Stimulated activated CD8-positive, alpha-beta memory T cell treated with anti-CD3 and anti-CD28 coated beads, Interleukin-12 subunit alpha, Interleukin-12 subunit beta, amount 100 ng/mL, for 24 hours (primary cell): Measurements from ENCODE around the gene DDX1.

ENCODE experiments used
- DNase-seq: peaks from one replicate; pipeline ENCODE4 v3.0.0-alpha.2; 2020; ENCODE audit errors: extremely low read depth

Gene DDX1

DNA sequence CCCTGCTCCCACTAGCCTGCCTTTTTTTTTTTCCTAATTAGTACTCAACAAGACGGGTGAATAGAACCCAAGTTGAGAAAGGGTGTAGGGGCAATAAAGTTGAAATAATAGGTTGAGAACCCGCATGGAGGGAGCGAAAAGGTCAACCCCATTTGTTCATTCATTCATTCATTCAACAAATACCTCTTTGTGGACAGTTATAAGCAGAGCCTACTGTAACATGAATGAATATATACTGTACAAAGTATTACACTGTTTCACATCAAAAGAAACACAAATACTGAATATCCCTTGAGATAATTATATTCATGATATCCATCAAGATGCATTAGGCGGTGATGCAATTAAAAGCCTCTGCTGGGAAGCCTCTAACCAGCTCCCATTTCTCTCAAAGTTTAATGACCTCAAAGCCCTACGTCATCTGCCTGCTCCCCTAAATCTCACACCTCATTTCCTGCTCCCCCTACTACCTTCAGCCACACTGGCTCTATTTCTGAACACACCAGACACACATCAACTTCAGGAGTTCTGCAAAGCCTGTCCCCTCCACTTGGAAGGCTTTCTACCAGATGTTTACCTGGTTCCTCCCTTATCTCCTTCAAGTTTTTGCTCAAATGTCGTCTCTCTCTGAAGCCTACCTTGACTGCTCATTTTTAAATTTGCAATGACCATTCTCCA is 29.2 kb upstream of the DDX1 start:
- DNase-seq: no peak

GRCh38 chr2:15563227-15564100 is 28.2 kb upstream of the DDX1 start:
- DNase-seq: no peak

DNA sequence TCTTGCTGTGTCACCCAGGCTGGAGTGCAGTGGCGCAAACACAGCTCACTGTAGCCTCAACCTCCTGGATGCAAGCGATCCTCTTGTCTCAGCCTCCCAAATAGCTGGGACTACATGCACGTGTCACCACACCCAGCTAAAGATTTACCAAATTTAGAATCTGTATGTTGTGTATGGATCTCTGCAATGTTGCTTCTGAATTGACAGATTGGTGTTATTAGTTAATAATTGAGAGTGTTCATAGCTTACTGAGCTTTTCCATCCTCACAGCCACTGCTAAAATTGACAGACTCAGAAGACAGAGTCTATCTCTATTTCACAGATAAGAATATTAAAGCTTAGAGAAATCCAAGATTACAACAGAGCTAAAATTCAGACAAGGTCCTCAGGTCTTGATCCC is 26.3 kb upstream of the DDX1 start:
- DNase-seq: no peak

DNA sequence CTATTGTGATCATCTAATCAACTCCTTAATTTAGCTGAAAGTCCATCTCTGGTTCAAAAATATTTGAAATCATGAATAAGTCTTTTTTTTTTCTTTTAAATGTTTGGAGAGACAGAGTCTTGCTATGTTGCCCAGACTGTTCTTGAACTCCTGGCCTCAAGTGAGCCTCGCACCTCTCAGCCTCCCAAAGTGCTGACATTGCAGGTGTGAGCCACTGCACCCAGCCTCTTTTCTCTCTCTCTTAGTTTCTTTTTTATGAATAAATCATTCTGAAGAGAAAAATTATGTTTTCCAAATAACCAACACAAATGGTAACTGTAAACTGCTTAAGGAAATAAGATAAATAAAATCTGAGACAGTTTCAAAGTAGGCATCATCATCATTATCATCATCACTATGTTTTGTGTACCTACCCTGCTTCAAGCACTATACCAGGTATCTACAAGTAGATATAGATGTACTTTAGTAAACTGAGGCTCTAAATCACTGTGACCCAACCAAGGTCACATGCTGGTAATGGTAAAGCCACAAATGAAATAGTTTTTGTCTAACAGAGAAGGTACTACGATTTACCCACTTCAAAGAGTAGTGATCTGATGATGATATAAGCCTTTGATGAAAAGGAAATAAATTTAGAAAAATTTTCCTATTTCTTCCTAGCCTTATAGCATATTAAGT is 25.5 kb upstream of the DDX1 start:
- DNase-seq: no peak

DNA sequence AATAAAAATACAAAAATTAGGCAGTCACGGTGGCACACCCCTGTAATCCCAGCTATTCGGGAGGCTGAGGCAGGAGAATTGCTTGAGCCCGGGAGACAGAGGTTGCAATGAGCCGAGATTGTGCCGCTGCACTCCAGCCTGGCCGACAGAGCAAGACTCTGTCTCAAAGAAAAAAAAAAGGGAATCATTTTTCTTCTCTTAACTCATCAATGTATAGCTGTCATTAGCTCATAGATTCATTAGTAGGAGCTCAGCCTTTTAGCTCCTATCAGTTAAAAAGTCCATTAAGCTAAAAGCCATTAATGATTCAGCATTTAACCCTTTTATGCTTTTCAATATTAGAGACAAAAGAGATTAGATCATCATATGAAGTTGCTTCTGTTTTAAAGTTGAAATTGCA is 24.8 kb upstream of the DDX1 start:
- no peak for DNase-seq

DNA sequence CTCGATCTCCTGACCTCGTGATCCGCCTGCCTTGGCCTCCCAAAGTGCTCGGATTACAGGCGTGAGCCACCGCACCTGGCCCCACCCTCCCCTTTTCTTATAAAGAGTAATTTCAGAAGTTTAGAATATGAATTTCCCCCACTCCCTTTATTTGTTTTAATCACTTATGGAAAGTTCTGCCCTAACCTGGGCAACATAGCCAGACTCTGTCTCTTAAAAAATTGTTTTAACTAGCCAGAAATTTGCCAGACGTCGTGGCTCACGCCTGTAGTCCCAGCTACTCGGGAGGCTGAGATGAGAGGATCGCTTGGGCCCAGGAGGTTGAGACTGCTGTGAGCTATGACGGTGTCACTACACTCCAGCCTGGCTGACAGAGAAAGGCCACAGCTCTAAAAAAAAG is 22.8 kb upstream of the DDX1 start:
- DNase-seq: no peak

DNA sequence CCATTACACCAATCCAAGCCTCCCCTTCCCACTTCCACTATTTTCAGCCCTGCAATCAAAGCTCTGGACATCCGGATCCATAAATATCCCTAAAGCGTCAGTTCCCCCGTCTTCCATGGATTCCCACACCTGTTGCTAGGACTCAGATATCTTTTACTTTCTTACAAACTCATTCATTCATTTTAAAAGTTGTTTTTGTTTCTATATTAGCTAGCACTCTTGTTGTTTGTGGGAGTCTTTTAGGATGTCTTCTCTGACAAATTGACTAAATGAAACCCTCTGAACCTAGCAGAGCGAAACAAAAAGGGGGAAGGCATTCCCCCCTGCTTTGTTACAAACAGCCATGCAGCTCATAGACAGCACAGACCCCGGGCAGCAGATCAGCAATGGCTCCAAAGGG is 21.6 kb upstream of the DDX1 start:
- no peak for DNase-seq

DNA sequence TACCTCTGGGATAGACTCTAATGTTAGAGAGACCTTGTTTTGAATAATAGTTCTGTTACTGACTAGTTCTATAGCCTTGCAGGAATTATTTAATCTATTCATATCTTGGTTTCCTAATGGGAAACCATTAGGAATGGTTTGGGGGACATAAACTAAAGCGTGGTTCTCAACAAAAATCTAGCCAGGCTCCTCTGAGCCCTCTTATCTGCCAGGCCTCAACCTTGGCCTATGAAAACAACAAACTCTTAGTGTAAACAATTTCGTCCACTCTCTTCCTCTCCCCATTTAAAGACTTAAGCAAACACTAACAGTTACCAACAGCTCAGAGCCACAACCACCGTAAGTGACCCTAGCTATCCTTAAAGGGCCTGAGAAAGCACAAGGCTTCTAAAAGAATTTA is 19.9 kb upstream of the DDX1 start:
- no peak for DNase-seq

DNA sequence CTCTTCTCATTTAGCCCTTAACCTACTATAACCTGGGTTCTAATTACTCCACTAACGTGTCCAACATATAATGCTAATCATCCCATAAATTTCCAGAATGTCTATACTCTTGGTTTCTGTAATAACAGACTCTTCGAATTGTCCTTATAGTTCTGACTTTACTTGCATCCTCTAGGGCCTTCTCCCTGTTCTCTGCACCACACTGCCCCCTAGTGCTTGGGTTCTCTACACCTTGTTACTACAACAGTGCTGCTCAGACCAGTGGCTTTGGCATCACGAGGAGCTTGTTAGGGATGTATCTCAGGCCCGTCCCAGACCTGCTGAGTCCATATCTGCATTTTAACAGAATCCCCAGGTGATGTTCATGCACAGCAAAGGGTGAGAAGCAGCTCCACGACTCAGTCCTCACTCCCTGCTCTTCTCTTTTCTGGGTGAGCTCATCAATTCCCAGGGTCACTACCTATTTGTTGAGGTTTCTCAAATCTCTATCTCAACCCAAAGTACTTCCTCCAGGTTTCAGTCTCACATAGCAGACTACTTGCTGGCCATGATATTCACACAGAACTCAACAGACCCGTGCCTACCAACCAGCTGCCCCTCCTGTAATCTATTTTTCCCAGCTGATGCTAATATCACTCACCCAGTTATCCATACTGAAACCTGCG is 14.5 kb upstream of the DDX1 start:
- peak; percentile 67 for DNase-seq

DNA sequence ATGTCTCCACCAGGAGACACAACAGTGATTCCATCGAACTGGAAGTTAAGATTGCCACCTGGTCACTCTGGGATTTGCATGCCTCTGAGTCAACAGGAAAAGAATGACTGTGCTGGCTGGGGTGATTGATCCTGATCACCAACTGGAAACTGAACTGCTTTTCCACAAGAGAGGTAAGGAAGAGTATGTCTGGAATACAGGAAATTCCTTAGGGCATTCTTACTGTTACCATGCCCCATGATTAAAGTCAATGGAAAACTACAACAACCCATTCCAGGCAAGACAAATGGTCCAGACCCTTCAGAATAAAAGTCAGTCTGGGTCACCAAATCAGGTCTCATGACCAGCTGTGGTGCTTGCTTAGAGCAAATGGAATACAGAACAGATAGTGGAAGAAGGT is 12.0 kb upstream of the DDX1 start:
- no peak for DNase-seq

- DNase-seq: no peak
Observed at GRCh38 chr2:15580451-15580850, 11.2 kb upstream of the DDX1 start.

- no peak for DNase-seq
Observed at GRCh38 chr2:15582710-15583357, 8.8 kb upstream of the DDX1 start.

- DNase-seq: no peak
Observed at GRCh38 chr2:15583826-15584225, 7.8 kb upstream of the DDX1 start.

- no peak for DNase-seq
Observed at GRCh38 chr2:15584316-15584715, 7.4 kb upstream of the DDX1 start.

DNA sequence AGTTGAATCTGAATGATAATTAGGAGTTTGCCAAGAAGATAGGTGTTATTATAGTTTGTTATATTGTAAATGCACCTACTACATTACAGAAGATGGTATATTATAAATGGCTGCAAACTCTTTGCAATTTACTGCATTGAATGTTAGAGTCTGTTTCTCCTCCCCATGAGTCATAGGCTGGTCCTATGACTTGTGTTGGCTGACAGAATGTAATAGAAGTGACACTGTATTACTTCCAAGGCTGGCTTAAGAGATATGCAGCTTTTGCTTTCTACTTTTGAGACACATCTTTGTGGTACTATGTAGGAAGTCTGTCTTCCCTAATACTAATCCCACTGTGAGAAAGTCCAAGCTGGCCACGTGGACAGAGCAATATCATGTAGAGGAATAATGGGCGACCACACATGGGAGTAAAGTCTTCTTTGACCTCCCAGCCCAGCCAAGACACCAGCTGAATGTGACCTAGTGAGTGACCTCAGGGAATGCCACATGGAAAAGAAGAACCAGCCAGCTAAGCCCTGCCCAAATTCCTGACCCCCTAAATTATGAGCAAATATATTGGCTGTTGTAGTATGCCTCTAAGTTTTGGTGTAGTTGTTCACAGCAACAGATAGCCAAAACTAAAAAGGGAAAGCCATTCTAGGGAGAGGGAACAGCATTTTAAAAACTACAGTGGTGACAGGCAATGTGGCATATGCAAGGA is 6.8 kb upstream of the DDX1 start:
- no peak for DNase-seq

- no peak for DNase-seq
Observed at GRCh38 chr2:15588329-15588919, 3.2 kb upstream of the DDX1 start.

DNA sequence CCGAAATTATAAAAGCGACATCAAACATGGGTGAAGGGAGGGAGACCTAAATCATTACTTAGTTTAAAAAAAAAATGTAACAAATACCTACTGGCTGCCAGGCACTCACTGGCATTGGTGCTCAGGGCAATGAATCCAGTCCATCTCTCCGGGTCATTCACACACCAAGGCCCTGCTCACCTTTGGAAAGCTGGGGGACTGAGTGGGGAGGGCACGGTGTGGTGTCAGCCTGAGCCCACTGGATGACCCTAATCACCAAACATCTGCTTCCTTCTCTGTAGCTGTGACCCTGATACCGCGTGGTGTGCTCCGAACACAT is 336 bp upstream of the DDX1 start:
- no peak for DNase-seq

- DNase-seq: no peak
Observed at GRCh38 chr2:15593327-15593705, 1.6 kb downstream of the DDX1 start.

DNA sequence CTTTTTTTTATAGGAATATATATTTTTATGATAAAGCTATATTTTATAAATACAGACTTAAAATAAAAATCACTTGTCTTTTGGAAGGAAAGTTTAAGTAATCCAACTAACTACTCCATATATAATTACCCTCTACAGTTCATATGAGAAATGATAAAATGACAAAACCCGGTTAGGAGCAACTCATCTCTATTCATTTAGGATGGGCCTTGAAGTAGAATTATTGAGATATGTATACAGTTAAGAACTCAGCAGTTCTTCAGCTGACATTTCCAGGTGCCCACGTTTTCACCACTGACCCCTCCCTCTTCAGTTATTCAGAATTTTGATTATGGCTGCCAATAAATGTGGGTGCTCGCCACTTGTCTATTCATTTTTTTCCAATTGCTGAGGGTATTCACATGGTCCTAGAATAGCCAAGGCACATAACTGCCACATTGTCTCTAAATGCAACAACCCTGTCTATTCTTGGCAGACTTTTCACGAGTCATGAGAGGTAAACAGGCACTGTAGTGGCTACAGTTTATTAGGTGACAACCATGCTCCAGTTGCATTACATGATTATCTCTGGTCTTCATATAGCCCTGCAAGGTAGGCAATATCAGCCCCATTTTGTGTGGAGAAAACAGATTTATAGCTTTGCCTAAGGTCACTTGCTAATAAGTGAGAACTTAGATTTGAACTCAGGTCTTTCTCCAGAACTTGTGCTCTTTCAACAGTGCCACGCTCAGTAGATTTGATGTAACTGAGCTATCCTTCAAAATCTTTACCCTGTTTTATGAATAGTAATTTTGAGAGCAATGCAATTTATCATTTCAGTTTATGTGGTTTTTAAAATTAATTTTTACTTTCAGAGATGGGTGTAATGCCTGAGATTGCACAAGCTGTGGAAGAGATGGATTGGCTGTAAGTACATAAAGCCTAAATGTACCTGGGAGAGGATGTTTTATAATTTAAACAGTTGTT is 2.9 kb downstream of the DDX1 start:
- no peak for DNase-seq
